ENCODE measurements around the gene PFKFB3.

PFKFB3 gene

DNA sequence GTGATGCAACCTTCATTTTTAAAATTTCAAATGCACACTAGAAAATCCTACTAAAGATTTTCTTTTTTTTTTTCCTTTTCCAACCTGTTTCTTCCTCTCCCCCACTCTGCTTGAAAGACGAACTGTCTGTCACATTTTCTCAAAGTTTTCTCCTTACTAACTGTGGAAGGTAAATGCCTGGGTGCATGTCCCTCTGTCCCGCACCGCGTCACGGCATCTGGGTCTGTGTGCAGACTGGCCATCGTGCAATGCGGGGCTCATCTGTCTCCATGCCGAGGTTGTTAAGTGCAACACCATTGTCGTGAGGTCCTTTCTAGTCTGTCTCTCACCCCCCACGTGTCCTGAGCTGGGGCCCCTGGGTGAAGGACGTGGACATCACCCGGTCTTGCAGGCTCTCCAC, 28.4 kb downstream of the PFKFB3 start:
- no peak overlapping the region for H3K4me2 ChIP-seq (ENCODE audit: low read length)
- no peaks in the 10 kb centered on the region for H3K4me1 ChIP-seq (ENCODE audit: insufficient read depth, low read length, severe bottlenecking)

DNA sequence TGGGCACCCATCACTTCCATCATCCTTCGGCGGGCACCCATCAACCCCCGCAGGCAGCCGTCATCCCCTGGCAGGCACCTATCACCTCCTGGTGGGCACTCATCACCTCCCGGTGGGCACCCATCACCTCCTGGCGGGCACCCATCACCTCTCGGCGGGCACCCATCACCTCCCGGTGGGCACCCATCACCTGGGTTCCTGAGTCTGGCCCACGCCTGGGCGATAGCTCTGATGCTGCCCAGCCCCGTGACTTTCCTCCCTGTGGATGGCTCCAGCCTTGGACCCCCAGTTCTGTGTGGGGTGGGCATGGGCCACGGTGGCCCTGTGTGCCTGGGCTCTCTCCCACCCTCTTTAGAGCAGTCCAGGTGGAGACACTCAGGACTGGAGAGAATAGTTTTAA, 29.0 kb downstream of the PFKFB3 start:
- H3K9me3 ChIP-seq (ENCODE audit: low read length) = no peaks in the 10 kb centered on the region
- H3K9me2 ChIP-seq (ENCODE audit: low read depth, low read length) = no peaks in the 10 kb centered on the region
- H3F3A ChIP-seq (ENCODE audit: insufficient read depth, low read length) = no peaks in the 10 kb centered on the region
- no peaks in the 10 kb centered on the region for H3K27me3 ChIP-seq (ENCODE audit: insufficient read depth, low read length)
- H3K4me1 ChIP-seq (ENCODE audit: insufficient read depth, low read length, severe bottlenecking) = no peaks in the 10 kb centered on the region
- no peak for TF ChIP-seq EZH2 (IDR thresholded peaks at IDR 0.05; ENCODE audit: borderline replicate concordance, low read length)
- TF ChIP-seq, protein P1, sequence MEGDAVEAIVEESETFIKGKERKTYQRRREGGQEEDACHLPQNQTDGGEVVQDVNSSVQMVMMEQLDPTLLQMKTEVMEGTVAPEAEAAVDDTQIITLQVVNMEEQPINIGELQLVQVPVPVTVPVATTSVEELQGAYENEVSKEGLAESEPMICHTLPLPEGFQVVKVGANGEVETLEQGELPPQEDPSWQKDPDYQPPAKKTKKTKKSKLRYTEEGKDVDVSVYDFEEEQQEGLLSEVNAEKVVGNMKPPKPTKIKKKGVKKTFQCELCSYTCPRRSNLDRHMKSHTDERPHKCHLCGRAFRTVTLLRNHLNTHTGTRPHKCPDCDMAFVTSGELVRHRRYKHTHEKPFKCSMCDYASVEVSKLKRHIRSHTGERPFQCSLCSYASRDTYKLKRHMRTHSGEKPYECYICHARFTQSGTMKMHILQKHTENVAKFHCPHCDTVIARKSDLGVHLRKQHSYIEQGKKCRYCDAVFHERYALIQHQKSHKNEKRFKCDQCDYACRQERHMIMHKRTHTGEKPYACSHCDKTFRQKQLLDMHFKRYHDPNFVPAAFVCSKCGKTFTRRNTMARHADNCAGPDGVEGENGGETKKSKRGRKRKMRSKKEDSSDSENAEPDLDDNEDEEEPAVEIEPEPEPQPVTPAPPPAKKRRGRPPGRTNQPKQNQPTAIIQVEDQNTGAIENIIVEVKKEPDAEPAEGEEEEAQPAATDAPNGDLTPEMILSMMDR (IDR thresholded peaks at IDR 0.05; ENCODE audit: low read length) = no peak
- no peak overlapping the region for H3K9ac ChIP-seq (ENCODE audit: low read length)
- H3K27ac ChIP-seq (ENCODE audit: low read depth, low read length, poor library complexity, severe bottlenecking) = no peak overlapping the region
- peaks cover 92% of the 10 kb centered on the region for H3K36me3 ChIP-seq (ENCODE audit: insufficient read depth, low read length)
- H2AFZ ChIP-seq (ENCODE audit: low read length) = no peak overlapping the region
- no peaks in the 10 kb centered on the region for H4K20me1 ChIP-seq (ENCODE audit: insufficient read depth, low read length)
- no peak overlapping the region for H3K4me2 ChIP-seq (ENCODE audit: low read length)
- H3K79me2 ChIP-seq (ENCODE audit: insufficient read depth, low read length) = no peaks in the 10 kb centered on the region
- H3K4me3 ChIP-seq (ENCODE audit: low read depth, low read length, poor library complexity, severe bottlenecking) = no peak overlapping the region

More for the DNA sequence above, 28.4 kb downstream of the PFKFB3 start:
- Histone ChIP-seq H3K79me2 (ENCODE audit: insufficient read depth, low read length) (no peaks in the 10 kb centered on the region), H3K9ac (ENCODE audit: low read length) (no peak overlapping the region), H4K20me1 (ENCODE audit: insufficient read depth, low read length) (no peaks in the 10 kb centered on the region), H3K4me3 (ENCODE audit: low read depth, low read length, poor library complexity, severe bottlenecking) (no peak overlapping the region), H3K27me3 (ENCODE audit: insufficient read depth, low read length) (no peaks in the 10 kb centered on the region), H2AFZ (ENCODE audit: low read length) (no peak overlapping the region), H3K9me3 (ENCODE audit: low read length) (no peaks in the 10 kb centered on the region), H3K27ac (ENCODE audit: low read depth, low read length, poor library complexity, severe bottlenecking) (no peak overlapping the region), H3K36me3 (ENCODE audit: insufficient read depth, low read length) (peaks cover 94% of the 10 kb centered on the region), H3K9me2 (ENCODE audit: low read depth, low read length) (no peaks in the 10 kb centered on the region), H3F3A (ENCODE audit: insufficient read depth, low read length) (no peaks in the 10 kb centered on the region)
- no peak for TF ChIP-seq EZH2 (IDR thresholded peaks at IDR 0.05; ENCODE audit: borderline replicate concordance, low read length)
- TF ChIP-seq, protein P1 (IDR thresholded peaks at IDR 0.05; ENCODE audit: low read length) = no peak

DNA sequence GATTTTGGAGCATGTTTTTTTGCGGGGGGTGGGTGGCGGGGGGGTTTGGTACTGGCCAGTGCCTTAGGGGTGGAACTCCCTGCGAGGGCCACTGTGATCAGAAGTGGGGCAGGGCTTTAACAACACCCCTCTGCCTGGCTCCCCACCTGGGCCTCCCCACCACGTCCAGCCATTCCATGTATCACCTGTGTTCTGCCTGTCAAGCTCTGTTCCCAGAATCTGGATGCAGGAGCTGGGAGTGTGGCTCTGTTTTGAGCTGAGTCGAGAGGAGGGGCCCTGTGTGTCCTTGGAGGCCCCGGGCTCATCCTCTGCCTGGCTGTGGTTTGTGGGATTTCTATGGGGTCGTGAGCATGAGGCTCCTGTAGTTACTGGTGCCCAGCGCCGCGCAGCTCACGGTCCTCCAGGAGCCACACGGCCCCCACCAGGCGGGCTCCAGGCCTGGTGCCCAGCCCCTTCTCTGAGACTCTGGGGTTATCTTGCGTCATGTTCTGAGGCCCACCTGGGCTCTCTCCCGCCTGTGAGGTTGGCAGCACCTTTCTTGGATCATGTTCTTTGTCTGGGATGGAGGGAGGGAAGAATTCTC, 29.6 kb downstream of the PFKFB3 start:
- Histone ChIP-seq H3K79me2 (ENCODE audit: insufficient read depth, low read length) (no peaks in the 10 kb centered on the region), H3F3A (ENCODE audit: insufficient read depth, low read length) (no peaks in the 10 kb centered on the region), H4K20me1 (ENCODE audit: insufficient read depth, low read length) (no peaks in the 10 kb centered on the region), H3K4me3 (ENCODE audit: low read depth, low read length, poor library complexity, severe bottlenecking) (no peak overlapping the region), H3K9ac (ENCODE audit: low read length) (no peak overlapping the region), H3K27me3 (ENCODE audit: insufficient read depth, low read length) (no peaks in the 10 kb centered on the region), H2AFZ (ENCODE audit: low read length) (no peak overlapping the region), H3K4me2 (ENCODE audit: low read length) (no peak overlapping the region), H3K9me3 (ENCODE audit: low read length) (no peaks in the 10 kb centered on the region), H3K27ac (ENCODE audit: low read depth, low read length, poor library complexity, severe bottlenecking) (no peak overlapping the region), H3K4me1 (ENCODE audit: insufficient read depth, low read length, severe bottlenecking) (no peaks in the 10 kb centered on the region), H3K36me3 (ENCODE audit: insufficient read depth, low read length) (peaks cover 86% of the 10 kb centered on the region), H3K9me2 (ENCODE audit: low read depth, low read length) (no peaks in the 10 kb centered on the region)
- TF ChIP-seq, protein P1 (IDR thresholded peaks at IDR 0.05; ENCODE audit: low read length) = no peak
- TF ChIP-seq EZH2 (IDR thresholded peaks at IDR 0.05; ENCODE audit: borderline replicate concordance, low read length) = no peak
